Brain microvascular endothelial cell (primary cell): ENCODE results near the gene BRCA2.
"Not testable (repeated sequence)": the region's sequence is repeated elsewhere in the genome, so short reads cannot be mapped to it uniquely, and the experiment has no call there.

Experiments used
- DNase-seq: peaks from one replicate; pipeline ENCODE4 v3.0.0-alpha.2; 2020
- H3K27ac ChIP-seq: fragments of 250-450 bp; sonication (Bioruptor Pico); 2 replicates; pipeline ENCODE4 v1.5.1; 2020; ENCODE audit warnings: mild to moderate bottlenecking, moderate library complexity
- H3K27me3 ChIP-seq: fragments of 250-450 bp; sonication (Bioruptor Pico); replicated peaks from 2 replicates; pipeline ENCODE4 v1.5.1; 2020; ENCODE audit warnings: mild to moderate bottlenecking
- H3K36me3 ChIP-seq: fragments of 250-450 bp; sonication (Bioruptor Pico); replicated peaks from 2 replicates; pipeline ENCODE4 v1.5.1; 2020; ENCODE audit warnings: mild to moderate bottlenecking
- H3K4me3 ChIP-seq: 2 replicates; pipeline ENCODE4 v1.5.1; 2011; ENCODE audit warnings: low read depth, mild to moderate bottlenecking, control low read depth, low read length, moderate library complexity
- CTCF ChIP-seq: IDR thresholded peaks from 2 replicates; pipeline ENCODE4 v1.5.1; 2011; ENCODE audit warnings: low read depth, mild to moderate bottlenecking, moderate library complexity, low read length, control low read depth, inconsistent platforms; ENCODE audit errors: missing control alignments
- in situ Hi-C: cut with HindIII; loops from 2 replicates; pipeline ENCODE4 v1.10.0; 2017; ENCODE audit warnings: low sequenced_read_pairs, low pct_ligation_motif_present

BRCA2 gene

GRCh38 chr13:32354040-32354439, 38.7 kb downstream of the BRCA2 start:
- H3K27me3 ChIP-seq = no peaks in the 10 kb centered on the region
- no peak for DNase-seq
- H3K27ac ChIP-seq = no peak overlapping the region
- no peak overlapping the region for H3K4me3 ChIP-seq
- in situ Hi-C loops = no loop called here
- no peak for TF ChIP-seq CTCF
- H3K36me3 ChIP-seq = no peaks in the 10 kb centered on the region

- H3K27me3 ChIP-seq, DNase-seq, H3K27ac ChIP-seq, in situ Hi-C loops, H3K4me3 ChIP-seq, H3K36me3 ChIP-seq: not testable (repeated sequence)
These were observed 40.6 kb downstream of the BRCA2 start for GRCh38 chr13:32355935-32356334.

- no peak for TF ChIP-seq CTCF
- Histone ChIP-seq H3K4me3 (no peak overlapping the region), H3K36me3 (no peaks in the 10 kb centered on the region), H3K27ac (no peak overlapping the region), H3K27me3 (no peaks in the 10 kb centered on the region)
- in situ Hi-C loops = no loop called here
- DNase-seq = no peak
These were observed 47.3 kb downstream of the BRCA2 start for GRCh38 chr13:32362574-32362973.

- Histone ChIP-seq H3K27me3 (no peaks in the 10 kb centered on the region), H3K27ac (no peak overlapping the region), H3K36me3 (no peaks in the 10 kb centered on the region), H3K4me3 (no peak overlapping the region)
- in situ Hi-C loops = no loop called here
- no peak for DNase-seq
- TF ChIP-seq CTCF = no peak
These were observed 55.5 kb downstream of the BRCA2 start for GRCh38 chr13:32370805-32371204.

- TF ChIP-seq CTCF = no peak
- H3K27me3 ChIP-seq = no peaks in the 10 kb centered on the region
- no peaks in the 10 kb centered on the region for H3K36me3 ChIP-seq
- no peak overlapping the region for H3K4me3 ChIP-seq
- in situ Hi-C loops = no loop called here
- DNase-seq = no peak
- H3K27ac ChIP-seq = no peak overlapping the region
These were observed 61.5 kb downstream of the BRCA2 start for GRCh38 chr13:32376642-32377415.

GRCh38 chr13:32378012-32378411, 62.7 kb downstream of the BRCA2 start:
- Histone ChIP-seq H3K27ac (no peak overlapping the region), H3K4me3 (no peak overlapping the region), H3K36me3 (no peaks in the 10 kb centered on the region), H3K27me3 (no peaks in the 10 kb centered on the region)
- in situ Hi-C loops = no loop called here
- DNase-seq = no peak
- TF ChIP-seq CTCF = no peak
